HL-60 (cell line): ENCODE measurements around the gene PIGK. TPM values are rescaled to one million over a fixed set of nuclear protein-coding genes. Genes with fewer than 3 reads are reported as not detected.

Experiments used
- DNase-seq, 2 experiments: peaks; one replicate each; pipeline ENCODE4 v3.0.0-alpha.2; 2010 to 2020; ENCODE audit warnings: low read depth in 1 of 2, low spot score in 1 of 2
- H3K27ac ChIP-seq: fragments of 250-450 bp; sonication (Bioruptor Pico); replicated peaks from 2 replicates; pipeline ENCODE4 v1.5.1; 2020; ENCODE audit warnings: mild to moderate bottlenecking, moderate library complexity
- H3K27me3 ChIP-seq: fragments of 250-450 bp; sonication (Bioruptor Pico); 2 replicates; pipeline ENCODE4 v1.5.1; 2021; ENCODE audit warnings: mild to moderate bottlenecking, moderate library complexity; ENCODE audit not compliant: insufficient read depth, poor library complexity, severe bottlenecking
- H3K4me3 ChIP-seq: replicated peaks from 2 replicates; pipeline ENCODE4 v1.5.1; 2011; ENCODE audit warnings: mild to moderate bottlenecking, control low read depth, low read length; ENCODE audit not compliant: insufficient read depth
- CTCF ChIP-seq: IDR thresholded peaks from one replicate; pipeline ENCODE4 v1.5.1; 2011; ENCODE audit warnings: low read length, control low read depth, inconsistent platforms; ENCODE audit not compliant: insufficient read depth
- GABPA ChIP-seq: IDR thresholded peaks from 2 replicates; pipeline ENCODE4 v1.6.1; 2012; ENCODE audit warnings: low read depth
- POLR2AphosphoS5 ChIP-seq: IDR thresholded peaks from 2 replicates; pipeline ENCODE4 v1.6.1; 2012; ENCODE audit warnings: low read depth
- REST ChIP-seq: IDR thresholded peaks from 2 replicates; pipeline ENCODE4 v1.6.1; 2012; ENCODE audit warnings: low read depth; ENCODE audit not compliant: insufficient replicate concordance
- SPI1 ChIP-seq: IDR thresholded peaks from 2 replicates; pipeline ENCODE4 v1.6.1; 2012; ENCODE audit warnings: low read depth, mild to moderate bottlenecking, borderline replicate concordance
- microRNA-seq: library from miRNA; unstranded; fragments of <30 nt; microRNA quantifications from one replicate; pipeline ENCODE4, GENCODE V29; 2018

Gene PIGK

DNA sequence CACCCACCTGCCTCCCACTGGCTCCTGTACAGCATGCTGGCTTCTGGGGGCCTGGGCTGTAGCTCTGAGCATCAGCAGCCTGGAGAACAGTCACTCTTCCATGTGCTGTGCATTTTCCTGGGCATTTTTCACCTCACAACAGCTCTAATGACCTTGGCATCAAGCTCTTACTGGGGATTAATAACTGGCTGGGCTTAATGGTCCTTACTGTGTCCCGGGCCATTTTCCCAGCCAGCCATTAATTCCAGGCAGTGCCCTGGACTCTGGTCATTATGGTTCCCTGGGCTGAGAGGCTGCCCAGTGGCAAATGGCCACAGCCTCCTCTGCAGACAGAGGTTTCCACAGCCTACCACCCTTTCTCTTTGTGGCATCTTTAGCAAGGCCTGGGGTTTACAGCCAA, 180.1 kb downstream of the PIGK start:
- DNase-seq = no peak
- no peak for TF ChIP-seq CTCF
- TF ChIP-seq REST = no peak
- no peak for TF ChIP-seq POLR2AphosphoS5
- no peak for TF ChIP-seq GABPA
- TF ChIP-seq SPI1 = no peak
- H3K4me3 ChIP-seq = no peak overlapping the region
- H3K27me3 ChIP-seq = peaks cover 4% of the 10 kb centered on the region
- no peak overlapping the region for H3K27ac ChIP-seq

Small RNA genes lying within 50 kb of the gene (microRNA-seq; reads per million reads assigned to microRNA genes)
- not detected for gene MIR7156
